Hepatocyte (in vitro differentiated cells): ENCODE results near the gene GOLPH3. TPM values are rescaled to one million over a fixed set of nuclear protein-coding genes. Genes with fewer than 3 reads are reported as not detected.

Source experiments
- DNase-seq: peaks from one replicate; pipeline ENCODE4 v3.0.0-alpha.2; 2016; ENCODE audit warnings: low spot score
- H2AFZ ChIP-seq: fragments of 200-600 bp; sonication (generic); 2 replicates; pipeline ENCODE4 v1.6.0; 2016; ENCODE audit warnings: antibody characterized with exemption, mild to moderate bottlenecking
- H3K27ac ChIP-seq: fragments of 200-600 bp; sonication (generic); 2 replicates; pipeline ENCODE4 v1.5.1; 2016; ENCODE audit warnings: mild to moderate bottlenecking
- H3K27me3 ChIP-seq: fragments of 200-600 bp; sonication (generic); 2 replicates; pipeline ENCODE4 v1.6.1; 2016
- H3K36me3 ChIP-seq: fragments of 200-600 bp; sonication (generic); replicated peaks from 2 replicates; pipeline ENCODE4 v1.5.1; 2016; ENCODE audit warnings: low read depth; ENCODE audit not compliant: insufficient read depth
- H3K4me1 ChIP-seq: fragments of 200-600 bp; sonication (generic); 2 replicates; pipeline ENCODE4 v1.5.1; 2016; ENCODE audit warnings: mild to moderate bottlenecking, moderate library complexity; ENCODE audit not compliant: insufficient read depth
- H3K4me2 ChIP-seq: fragments of 200-600 bp; sonication (generic); 2 replicates; pipeline ENCODE4 v1.6.0; 2016
- H3K4me3 ChIP-seq: fragments of 200-600 bp; sonication (generic); 2 replicates; pipeline ENCODE4 v1.5.1; 2016; ENCODE audit warnings: mild to moderate bottlenecking
- H3K79me2 ChIP-seq: fragments of 200-600 bp; sonication (generic); 2 replicates; pipeline ENCODE4 v1.6.0; 2017; ENCODE audit warnings: mild to moderate bottlenecking
- H3K9me2 ChIP-seq: fragments of 200-600 bp; sonication (generic); replicated peaks from 2 replicates; pipeline ENCODE4 v1.6.0; 2017; ENCODE audit warnings: mild to moderate bottlenecking; ENCODE audit not compliant: insufficient read depth
- H3K9me3 ChIP-seq: fragments of 200-600 bp; sonication (generic); 2 replicates; pipeline ENCODE4 v1.5.1; 2016; ENCODE audit warnings: low read depth, mild to moderate bottlenecking
- H4K20me1 ChIP-seq: fragments of 200-600 bp; sonication (generic); 2 replicates; pipeline ENCODE4 v1.6.0; 2016; ENCODE audit warnings: mild to moderate bottlenecking; ENCODE audit not compliant: insufficient read depth, poor library complexity, severe bottlenecking
- EZH2 ChIP-seq: fragments of 200-600 bp; sonication (generic); IDR thresholded peaks from 2 replicates; pipeline ENCODE4 v1.6.1; 2016; ENCODE audit warnings: antibody characterized with exemption, mild to moderate bottlenecking, borderline replicate concordance
- EZH2phosphoT487 ChIP-seq: fragments of 200-600 bp; sonication (generic); IDR thresholded peaks from one replicate; pipeline ENCODE4 v1.6.1; 2018; ENCODE audit warnings: antibody characterized with exemption, mild to moderate bottlenecking, low read depth, moderate library complexity; ENCODE audit not compliant: unreplicated experiment, severe bottlenecking
- WGBS: methylation state at CpG from one replicate; pipeline ENCODE4 v1.1.6; 2016; ENCODE audit warnings: low lambda C conversion rate; ENCODE audit errors: missing lambda C conversion rate; 5-methylcytosine and 5-hydroxymethylcytosine counted together
- polyA plus RNA-seq: library from polyadenylated mRNA; unstranded; fragments of >200 nt; fragmentation: Nextera tagmentation; extraction: Ambion mirVana; gene quantifications from 2 replicates; pipeline ENCODE4 v1.2.1, GENCODE V29; 2016
- total RNA-seq: library from RNA; depleted of rRNA; stranded (reverse); fragments of >200 nt; gene quantifications from 2 replicates; pipeline ENCODE4 v1.2.3, GENCODE V29; 2014
- TF ChIP-seq, protein P1 (sequence below): fragments of 200-600 bp; sonication (generic); IDR thresholded peaks from 2 replicates; pipeline ENCODE4 v1.5.1; 2016; ENCODE audit warnings: antibody characterized with exemption, mild to moderate bottlenecking; ENCODE audit not compliant: poor library complexity

The GOLPH3 gene
- total and polyA plus RNA-seq, 2 experiments from 2014 or later: 115 to 145 TPM

DNA sequence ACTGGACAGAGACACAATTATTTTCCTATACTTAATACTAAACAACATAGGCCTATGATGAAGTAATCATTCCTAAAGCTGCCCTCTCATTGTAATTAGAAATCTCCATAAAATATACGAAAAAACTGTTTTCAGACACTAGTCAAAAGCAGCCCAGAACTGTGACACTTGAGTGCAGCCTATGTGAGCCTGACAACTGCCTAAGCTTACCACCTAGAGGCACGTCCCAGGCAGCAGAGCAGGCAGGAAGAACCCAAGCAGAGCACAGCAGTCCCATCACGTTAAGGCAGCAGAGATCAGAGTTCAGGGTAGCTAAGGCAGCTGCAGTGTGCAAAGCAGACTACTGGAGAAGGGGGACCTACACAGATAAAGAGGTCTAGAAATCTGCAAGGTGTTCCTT is 46.4 kb downstream of the GOLPH3 start:
- TF ChIP-seq EZH2 (no peak), EZH2phosphoT487 (no peak)
- TF ChIP-seq, protein P1, sequence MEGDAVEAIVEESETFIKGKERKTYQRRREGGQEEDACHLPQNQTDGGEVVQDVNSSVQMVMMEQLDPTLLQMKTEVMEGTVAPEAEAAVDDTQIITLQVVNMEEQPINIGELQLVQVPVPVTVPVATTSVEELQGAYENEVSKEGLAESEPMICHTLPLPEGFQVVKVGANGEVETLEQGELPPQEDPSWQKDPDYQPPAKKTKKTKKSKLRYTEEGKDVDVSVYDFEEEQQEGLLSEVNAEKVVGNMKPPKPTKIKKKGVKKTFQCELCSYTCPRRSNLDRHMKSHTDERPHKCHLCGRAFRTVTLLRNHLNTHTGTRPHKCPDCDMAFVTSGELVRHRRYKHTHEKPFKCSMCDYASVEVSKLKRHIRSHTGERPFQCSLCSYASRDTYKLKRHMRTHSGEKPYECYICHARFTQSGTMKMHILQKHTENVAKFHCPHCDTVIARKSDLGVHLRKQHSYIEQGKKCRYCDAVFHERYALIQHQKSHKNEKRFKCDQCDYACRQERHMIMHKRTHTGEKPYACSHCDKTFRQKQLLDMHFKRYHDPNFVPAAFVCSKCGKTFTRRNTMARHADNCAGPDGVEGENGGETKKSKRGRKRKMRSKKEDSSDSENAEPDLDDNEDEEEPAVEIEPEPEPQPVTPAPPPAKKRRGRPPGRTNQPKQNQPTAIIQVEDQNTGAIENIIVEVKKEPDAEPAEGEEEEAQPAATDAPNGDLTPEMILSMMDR: no peak
- H3K27me3 ChIP-seq: no peaks in the 10 kb centered on the region
- H2AFZ ChIP-seq: no peak overlapping the region
- H3K4me2 ChIP-seq: no peak overlapping the region
- H3K4me3 ChIP-seq: no peak overlapping the region
- H3K9me3 ChIP-seq: no peaks in the 10 kb centered on the region
- H4K20me1 ChIP-seq: peaks cover 64% of the 10 kb centered on the region
- peaks cover 97% of the 10 kb centered on the region for H3K79me2 ChIP-seq
- WGBS: 81% methylated on average over 3 of the region's 3 CpGs
- no peaks in the 10 kb centered on the region for H3K9me2 ChIP-seq
- H3K36me3 ChIP-seq: no peaks in the 10 kb centered on the region
- H3K27ac ChIP-seq: no peak overlapping the region
- H3K4me1 ChIP-seq: no peaks in the 10 kb centered on the region
- DNase-seq: no peak

DNA sequence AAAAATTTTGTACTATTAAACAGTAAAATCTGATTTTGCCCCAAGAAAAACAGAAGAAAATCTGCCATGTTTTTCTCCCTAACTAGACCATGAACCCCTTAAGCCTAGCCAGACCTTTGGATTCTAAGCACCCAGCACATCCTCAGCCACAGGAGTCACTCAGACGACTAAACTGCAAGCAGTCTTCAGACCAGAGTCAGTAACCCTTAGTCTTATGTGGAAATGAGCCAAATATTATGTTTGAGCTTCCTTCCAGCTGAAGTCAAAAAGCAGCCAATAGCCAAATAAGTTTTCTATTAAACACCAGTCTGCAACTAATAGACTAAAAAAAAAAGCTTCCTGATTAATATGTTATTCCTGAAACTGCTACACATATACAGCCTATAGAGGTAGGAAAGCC is 47.4 kb downstream of the GOLPH3 start:
- no peak for DNase-seq
- WGBS: 70% methylated on average over 1 of the region's 1 CpG
- no peak overlapping the region for H3K4me3 ChIP-seq
- no peak overlapping the region for H2AFZ ChIP-seq
- TF ChIP-seq, protein P1: no peak
- TF ChIP-seq EZH2 (no peak), EZH2phosphoT487 (no peak)
- H3K27ac ChIP-seq: no peak overlapping the region
- H3K79me2 ChIP-seq: peaks cover 97% of the 10 kb centered on the region
- H3K36me3 ChIP-seq: no peaks in the 10 kb centered on the region
- H3K27me3 ChIP-seq: no peaks in the 10 kb centered on the region
- H3K4me2 ChIP-seq: no peak overlapping the region
- no peaks in the 10 kb centered on the region for H3K9me3 ChIP-seq
- no peaks in the 10 kb centered on the region for H3K9me2 ChIP-seq
- H4K20me1 ChIP-seq: peaks cover 54% of the 10 kb centered on the region
- H3K4me1 ChIP-seq: no peaks in the 10 kb centered on the region

DNA sequence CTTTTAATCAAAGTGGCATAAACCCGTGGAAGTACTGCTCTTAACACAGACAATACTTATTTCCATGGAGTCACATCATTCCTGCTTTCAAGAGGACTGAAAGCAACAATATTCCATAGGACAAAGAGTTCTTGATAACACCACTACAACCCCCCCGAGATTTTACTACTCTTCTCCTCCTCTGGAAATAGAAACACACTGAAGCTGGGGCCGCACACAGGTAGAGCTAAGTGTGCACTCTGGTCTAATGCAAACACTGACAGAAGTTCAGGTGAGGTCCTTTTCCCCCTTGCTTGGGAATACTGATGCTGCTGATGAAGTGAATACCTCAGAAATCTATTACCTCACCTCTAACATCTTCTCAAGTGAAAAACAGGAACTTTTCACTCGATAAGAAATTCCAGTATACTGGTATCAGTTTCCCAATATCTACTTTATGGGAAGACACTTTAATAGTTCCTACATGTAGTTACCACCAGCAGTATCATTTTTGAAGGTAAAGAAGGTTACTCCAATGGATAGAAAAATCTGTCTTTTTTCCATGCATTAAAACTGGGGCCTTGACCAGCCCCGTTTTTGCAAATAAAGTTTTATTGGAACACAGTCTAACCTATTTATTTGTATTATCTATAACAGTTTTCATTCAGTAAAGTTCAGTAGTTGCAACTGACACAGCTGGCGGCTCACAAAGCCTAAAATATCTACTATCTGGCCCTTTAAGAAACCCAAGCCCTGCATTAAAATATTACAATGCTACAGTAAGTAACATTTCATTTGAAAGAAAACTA is 50.0 kb downstream of the GOLPH3 start:
- Histone ChIP-seq H3K9me2 (no peaks in the 10 kb centered on the region), H3K36me3 (no peaks in the 10 kb centered on the region), H3K4me2 (no peak overlapping the region), H3K4me3 (no peak overlapping the region), H3K79me2 (peaks cover 95% of the 10 kb centered on the region), H3K4me1 (no peaks in the 10 kb centered on the region), H4K20me1 (peaks cover 41% of the 10 kb centered on the region), H3K27ac (no peak overlapping the region), H3K9me3 (no peaks in the 10 kb centered on the region), H2AFZ (no peak overlapping the region), H3K27me3 (no peaks in the 10 kb centered on the region)
- TF ChIP-seq EZH2phosphoT487: no peak
- TF ChIP-seq EZH2: no peak
- TF ChIP-seq, protein P1: no peak
- no peak for DNase-seq
- WGBS: 91% methylated on average over 6 of the region's 6 CpGs
